DND-41 (cell line): Measurements from ENCODE around the gene INPP5J.

Experiments used
- CTCF ChIP-seq: IDR thresholded peaks from 2 replicates; pipeline ENCODE4 v1.5.1; 2012; ENCODE audit warnings: borderline replicate concordance, low read length, moderate library complexity, mild to moderate bottlenecking; ENCODE audit not compliant: poor library complexity, severe bottlenecking; ENCODE audit errors: extremely low read depth
- EZH2 ChIP-seq: IDR thresholded peaks from 3 replicates; pipeline ENCODE4 v1.6.1; 2012; ENCODE audit warnings: borderline replicate concordance, low read depth, mild to moderate bottlenecking, moderate library complexity, low read length, inconsistent platforms; ENCODE audit not compliant: severe bottlenecking

- TF ChIP-seq CTCF (no peak), EZH2 (no peak)
Measured at GRCh38 chr22:31176923-31177322, 54.2 kb downstream of the INPP5J start.
